Endothelial cell of umbilical vein (primary cell): ENCODE data around the gene ATP6V1G1. TPM values are rescaled to one million over a fixed set of nuclear protein-coding genes. Genes with fewer than 3 reads are reported as not detected.

ENCODE experiments used
- BruUV-seq: library from RNA; stranded (reverse); fragments of 400-500 nt; replicated peaks from 2 replicates; lab custom pipeline; 2021; lab: Mats Ljungman, UMichigan
- CTCF ChIA-PET: fragments of 300-600, 350-600 bp; sonication (Branson Sonifier 250); formaldehyde crosslinking; loops from one replicate; lab custom pipeline; 2021; ENCODE audit warnings: antibody characterized with exemption, inconsistent platforms; lab: Charles Lee
- POLR2A ChIA-PET: fragments of 300-600, 350-600 bp; sonication (Branson Sonifier 250); formaldehyde crosslinking; loops from one replicate; lab custom pipeline; 2021; ENCODE audit warnings: antibody characterized with exemption, inconsistent platforms; lab: Charles Lee
- DNase-seq: peaks from one replicate; pipeline ENCODE4 v3.0.0-alpha.2; 2011; ENCODE audit warnings: low read depth, low spot score
- FAIRE-seq: peaks from 2 replicates; lab custom pipeline; 2011; peaks lifted over from hg19 to GRCh38; lab: Jason Lieb, UNC
- H2AFZ ChIP-seq: 2 replicates; pipeline ENCODE4 v1.6.0; 2012; ENCODE audit warnings: low read depth, low read length, control low read depth, inconsistent platforms
- H3K27ac ChIP-seq: 2 replicates; pipeline ENCODE4 v1.5.1; 2011; ENCODE audit warnings: low read depth, mild to moderate bottlenecking, control low read depth, low read length, moderate library complexity; ENCODE audit not compliant: insufficient read depth
- H3K27me3 ChIP-seq, 2 experiments: 2 replicates each; pipeline versions ENCODE4 v1.6.0 to v1.6.1; 2011; ENCODE audit warnings: low read length in 2 of 2, mixed read lengths in 1 of 2; ENCODE audit not compliant: control insufficient read depth in 2 of 2, insufficient read depth in 2 of 2
- H3K36me3 ChIP-seq, 2 experiments: 2 replicates in 1 of 2; 3 replicates in 1 of 2; pipeline ENCODE4 v1.5.1; 2011; ENCODE audit warnings: low read length in 2 of 2, mild to moderate bottlenecking in 1 of 2, moderate library complexity in 1 of 2; ENCODE audit not compliant: control insufficient read depth in 2 of 2, insufficient read depth in 2 of 2; ENCODE audit errors: extremely low read depth in 1 of 2
- H3K4me1 ChIP-seq: 3 replicates; pipeline ENCODE4 v1.5.1; 2011; ENCODE audit warnings: mild to moderate bottlenecking, low read length; ENCODE audit not compliant: control insufficient read depth, insufficient read depth; ENCODE audit errors: extremely low read depth
- H3K4me2 ChIP-seq: 2 replicates; pipeline ENCODE4 v1.6.1; 2011; ENCODE audit warnings: low read length, control low read depth, mixed read lengths; ENCODE audit not compliant: insufficient read depth
- H3K4me3 ChIP-seq, 3 experiments: fragments of 200-600 bp in 1 of 3; sonication (generic), shearing (Covaris generic) in 1 of 3; replicated peaks in 1 of 3; 2 replicates each; pipeline ENCODE4 v1.5.1; 2011 to 2016; ENCODE audit warnings: control low read depth in 3 of 3, low read length in 3 of 3, mild to moderate bottlenecking in 2 of 3, inconsistent platforms in 1 of 3, low read depth in 1 of 3, moderate library complexity in 1 of 3; ENCODE audit not compliant: insufficient read depth in 1 of 3
- H3K79me2 ChIP-seq: 2 replicates; pipeline ENCODE4 v1.6.0; 2012; ENCODE audit warnings: low read length, inconsistent platforms; ENCODE audit not compliant: control insufficient read depth, insufficient read depth
- H3K9ac ChIP-seq: replicated peaks from 2 replicates; pipeline ENCODE3; 2011; ENCODE audit warnings: low read length, control low read depth; ENCODE audit not compliant: insufficient read depth; ENCODE audit errors: extremely low read depth
- H3K9me1 ChIP-seq: replicated peaks from 3 replicates; pipeline ENCODE4 v1.6.0; 2011; ENCODE audit warnings: mild to moderate bottlenecking, low read length; ENCODE audit not compliant: control insufficient read depth, insufficient read depth; ENCODE audit errors: extremely low read depth
- H3K9me3 ChIP-seq: replicated peaks from 2 replicates; pipeline ENCODE4 v1.5.1; 2012; ENCODE audit warnings: low read length, inconsistent platforms; ENCODE audit not compliant: control insufficient read depth, insufficient read depth
- H4K20me1 ChIP-seq: replicated peaks from 2 replicates; pipeline ENCODE3; 2011; ENCODE audit warnings: mild to moderate bottlenecking, low read length; ENCODE audit not compliant: control insufficient read depth, insufficient read depth; ENCODE audit errors: extremely low read depth
- CTCF ChIP-seq, 2 donors: IDR thresholded peaks; 1 replicate in 1 of 2; 2 replicates in 1 of 2; pipeline ENCODE4 v1.5.1; 2011; ENCODE audit warnings: low read length in 2 of 2, mild to moderate bottlenecking in 2 of 2, moderate library complexity in 2 of 2, control low read depth in 1 of 2, inconsistent platforms in 1 of 2, low read depth in 1 of 2; ENCODE audit not compliant: insufficient read depth in 1 of 2; ENCODE audit errors: extremely low read depth in 1 of 2
- EZH2 ChIP-seq: IDR thresholded peaks from 2 replicates; pipeline ENCODE4 v1.6.1; 2012; ENCODE audit warnings: borderline replicate concordance, low read depth, mild to moderate bottlenecking, moderate library complexity, low read length, inconsistent platforms; ENCODE audit not compliant: severe bottlenecking
- FOS ChIP-seq: IDR thresholded peaks from 2 replicates; pipeline ENCODE4 v1.6.1; 2011; ENCODE audit warnings: mild to moderate bottlenecking, low read length, moderate library complexity, borderline replicate concordance; ENCODE audit not compliant: insufficient read depth
- GATA2 ChIP-seq: IDR thresholded peaks from 2 replicates; pipeline ENCODE4 v1.7.0; 2011; ENCODE audit warnings: low read depth, mild to moderate bottlenecking, moderate library complexity, mixed read lengths, low read length; ENCODE audit not compliant: insufficient read length, insufficient read depth
- JUN ChIP-seq: IDR thresholded peaks from 2 replicates; pipeline ENCODE4 v1.6.1; 2011; ENCODE audit warnings: borderline replicate concordance, low read depth; ENCODE audit not compliant: insufficient read length, insufficient read depth
- MAX ChIP-seq: IDR thresholded peaks from 2 replicates; pipeline ENCODE4 v1.6.1; 2011; ENCODE audit not compliant: insufficient read depth, insufficient read length
- MYC ChIP-seq: IDR thresholded peaks from one replicate; pipeline ENCODE4 v1.6.1; 2011; ENCODE audit warnings: mild to moderate bottlenecking, low read depth, low read length
- POLR2A ChIP-seq: IDR thresholded peaks from 2 replicates; pipeline ENCODE4 v1.6.1; 2012; ENCODE audit warnings: low read depth, mild to moderate bottlenecking, control low read depth, low read length
- POLR2AphosphoS5 ChIP-seq: IDR thresholded peaks from 2 replicates; pipeline ENCODE4 v1.6.1; 2012; ENCODE audit warnings: low read depth, mild to moderate bottlenecking, control low read depth, low read length, moderate library complexity; ENCODE audit not compliant: insufficient read depth
- dilution Hi-C: fragments of 300-500 bp; cut with MboI; formaldehyde crosslinking; loops from one replicate; pipeline ENCODE4 v1.15.0; 2019; ENCODE audit warnings: low sequenced_read_pairs; ENCODE audit not compliant: extremely low pct_ligation_motif_present
- intact Hi-C: fragments of 100-400 bp; cut with micrococcal nuclease; formaldehyde crosslinking; loops from one replicate; pipeline ENCODE4 v1.10.0; 2022
- polyA plus RNA-seq, 4 experiments: library from polyadenylated mRNA; depleted of rRNA in 3 of 4; stranded (reverse) in 3 of 4; unstranded in 1 of 4; fragments of >200 nt; gene quantifications; 2 replicates each; pipeline versions ENCODE4 v1.2.1 to v1.2.3, GENCODE V29; 2011 to 2012; ENCODE audit warnings: missing spikeins in 1 of 4
- total RNA-seq: library from RNA; stranded (reverse); gene quantifications from 2 replicates; pipeline ENCODE4 v1.2.3, GENCODE V29; 2021

Gene ATP6V1G1
- total and polyA plus RNA-seq, 2 donors (not counting 3 experiments of a cell fraction or from before 2014, with no cell fraction given): 78.9 to 96.9 TPM

- no peak for FAIRE-seq
Measured at GRCh38 chr9:114621561-114621960, 34.0 kb downstream of the ATP6V1G1 start.

More at GRCh38 chr9:114621561-114621960, 34.0 kb downstream of the ATP6V1G1 start:
- Histone ChIP-seq H3K36me3 (peaks cover 0 to 2% of the 10 kb centered on the region in 2 experiments), H3K4me3 (no peak overlapping the region), H3K27ac (no peak overlapping the region), H2AFZ (no peak overlapping the region), H3K4me2 (no peak overlapping the region), H3K79me2 (no peaks in the 10 kb centered on the region), H3K9me1 (no peaks in the 10 kb centered on the region), H3K27me3 (no peaks in the 10 kb centered on the region), H3K9ac (no peak overlapping the region), H3K4me1 (peaks cover 16% of the 10 kb centered on the region), H3K9me3 (no peaks in the 10 kb centered on the region), H4K20me1 (no peaks in the 10 kb centered on the region)
- no peak for DNase-seq
- ChIA-PET CTCF (interaction anchor here (0.8 to 2.1 kb wide), 3 partner anchors 10 to 32 kb away, joined by 5 to 9 read pairs (median 8); no protein-coding TSS in a partner anchor), POLR2A (no interaction called here)
- no TSS peak for BruUV-seq
- intact Hi-C loops: no loop called here
- dilution Hi-C loops: no loop called here
- TF ChIP-seq POLR2AphosphoS5: no peak
- TF ChIP-seq FOS: no peak
- no peak for TF ChIP-seq CTCF (IDR thresholded peaks at IDR 0.05; ENCODE audit: extremely low read depth in 1 of 2, insufficient read depth in 1 of 2, low read depth in 1 of 2, low read length in 2 of 2)
- no peak for TF ChIP-seq MAX
- no peak for TF ChIP-seq POLR2A
- TF ChIP-seq GATA2: no peak
- no peak for TF ChIP-seq EZH2
- no peak for TF ChIP-seq JUN
- no peak for TF ChIP-seq MYC
